ENCODE measurements around the gene ZBTB7C. TPM values are rescaled to one million over a fixed set of nuclear protein-coding genes. Genes with fewer than 3 reads are reported as not detected.

The ZBTB7C gene
- total RNA-seq, 2 donors from 2014 or later = 1.3 to 2.3 TPM

GRCh38 chr18:48125724-48126123, 283.5 kb downstream of the ZBTB7C start:
- Histone ChIP-seq H3K36me3 (replicated peaks in 1 of 2; ENCODE audit: insufficient read depth in 1 of 2, low read depth in 2 of 2) (no peaks in the 10 kb centered on the region), H3K27ac (no peak overlapping the region), H3K27me3 (no peaks in the 10 kb centered on the region), H3K4me1 (no peaks in the 10 kb centered on the region), H3K9me3 (no peaks in the 10 kb centered on the region), H3K4me3 (no peak overlapping the region)
- ATAC-seq (no peak), DNase-seq (no peak)
- WGBS, 2 donors = 53 to 63% methylated on average over 4 to 6 of the region's 6 CpGs
- intact Hi-C loops (cut with DNase I) = no loop called here
- TF ChIP-seq POLR2A (IDR thresholded peaks at IDR 0.05) = no peak
- no peak for TF ChIP-seq CTCF (IDR thresholded peaks at IDR 0.05)

GRCh38 chr18:48124857-48125626, 284.1 kb downstream of the ZBTB7C start:
- intact Hi-C loops (cut with DNase I) = no loop called here
- ATAC-seq (no peak), DNase-seq (no peak)
- Histone ChIP-seq H3K27me3 (no peaks in the 10 kb centered on the region), H3K4me1 (no peaks in the 10 kb centered on the region), H3K27ac (no peak overlapping the region), H3K36me3 (replicated peaks in 1 of 2; ENCODE audit: insufficient read depth in 1 of 2, low read depth in 2 of 2) (no peaks in the 10 kb centered on the region), H3K9me3 (no peaks in the 10 kb centered on the region), H3K4me3 (no peak overlapping the region)
- 58 to 61% methylated on average over 7 to 10 of the region's 10 CpGs for WGBS, 2 donors
- TF ChIP-seq CTCF (IDR thresholded peaks at IDR 0.05) (no peak), POLR2A (IDR thresholded peaks at IDR 0.05) (no peak)

GRCh38 chr18:48123941-48124340, 285.2 kb downstream of the ZBTB7C start:
- intact Hi-C loops (cut with DNase I) = no loop called here
- Histone ChIP-seq H3K4me3 (no peak overlapping the region), H3K27ac (no peak overlapping the region), H3K9me3 (no peaks in the 10 kb centered on the region), H3K36me3 (replicated peaks in 1 of 2; ENCODE audit: insufficient read depth in 1 of 2, low read depth in 2 of 2) (no peaks in the 10 kb centered on the region), H3K27me3 (no peaks in the 10 kb centered on the region), H3K4me1 (no peaks in the 10 kb centered on the region)
- TF ChIP-seq CTCF (IDR thresholded peaks at IDR 0.05) (no peak), POLR2A (IDR thresholded peaks at IDR 0.05) (no peak)
- WGBS, 2 donors = 81 to 91% methylated on average over 4 of the region's 4 CpGs
- DNase-seq (no peak), ATAC-seq (no peak)

- no peaks in the 10 kb centered on the region for H3K9me3 ChIP-seq
- H3K27me3 ChIP-seq = no peaks in the 10 kb centered on the region
- no peak overlapping the region for H3K4me3 ChIP-seq
- no peaks in the 10 kb centered on the region for H3K4me1 ChIP-seq
- intact Hi-C loops (cut with DNase I) = no loop called here
- 67 to 83% methylated on average over 6 of the region's 6 CpGs for WGBS, 2 donors
- no peaks in the 10 kb centered on the region for H3K36me3 ChIP-seq (replicated peaks in 1 of 2; ENCODE audit: insufficient read depth in 1 of 2, low read depth in 2 of 2)
- no peak for ATAC-seq
- no peak overlapping the region for H3K27ac ChIP-seq
- TF ChIP-seq CTCF (IDR thresholded peaks at IDR 0.05) = no peak
- no peak for TF ChIP-seq POLR2A (IDR thresholded peaks at IDR 0.05)
- DNase-seq = no peak
Measured at GRCh38 chr18:48123324-48123723, 285.9 kb downstream of the ZBTB7C start.

- no peaks in the 10 kb centered on the region for H3K9me3 ChIP-seq
- no peak overlapping the region for H3K4me3 ChIP-seq
- intact Hi-C loops (cut with DNase I) = no loop called here
- H3K36me3 ChIP-seq (replicated peaks in 1 of 2; ENCODE audit: insufficient read depth in 1 of 2, low read depth in 2 of 2) = no peaks in the 10 kb centered on the region
- 83 to 86% methylated on average over 4 of the region's 4 CpGs for WGBS, 2 donors
- H3K27me3 ChIP-seq = no peaks in the 10 kb centered on the region
- no peak overlapping the region for H3K27ac ChIP-seq
- no peaks in the 10 kb centered on the region for H3K4me1 ChIP-seq
- DNase-seq = no peak
- ATAC-seq = no peak
- TF ChIP-seq POLR2A (IDR thresholded peaks at IDR 0.05) = no peak
- no peak for TF ChIP-seq CTCF (IDR thresholded peaks at IDR 0.05)
Measured at GRCh38 chr18:48122816-48123215, 286.4 kb downstream of the ZBTB7C start.

Measured in body of pancreas (tissue), 4 donors.